K562 (cell line): ENCODE results near the gene MSH3. TPM values are rescaled to one million over a fixed set of nuclear protein-coding genes. Genes with fewer than 3 reads are reported as not detected.

ENCODE experiments used
- ATAC-seq: fragments of 200-7000 bp; cut with Tn5 transposase; 3 replicates; pipeline ENCODE4 v1.9.1; 2020; ENCODE audit warnings: moderate library complexity
- BruUV-seq: library from RNA; stranded (reverse); fragments of 400-500 nt; replicated peaks from 2 replicates; lab custom pipeline; 2021; lab: Mats Ljungman, UMichigan
- CTCF ChIA-PET: fragments of 300-600 bp; formaldehyde crosslinking; extraction: SDS; loops from one replicate; lab custom pipeline; 2021; ENCODE audit warnings: low intra/inter-chr PET ratio; lab: Yijun Ruan, JAX
- POLR2A ChIA-PET: fragments of 300-600, 350-650 bp; sonication (Branson Sonifier 250); formaldehyde crosslinking; extraction: SDS; loops from one replicate; lab custom pipeline; 2021; ENCODE audit warnings: antibody characterized with exemption, inconsistent platforms; lab: Yijun Ruan, JAX
- DNase-seq, 4 experiments: peaks; one replicate each; pipeline versions ENCODE4 v3.0.0 to v3.0.0-alpha.2; 2011 to 2018; ENCODE audit warnings: low spot score in 3 of 4, mixed read lengths in 3 of 4; ENCODE audit errors: extremely low read depth in 1 of 4
- FAIRE-seq: peaks from 2 replicates; lab custom pipeline; 2011; peaks lifted over from hg19 to GRCh38; lab: Jason Lieb, UNC
- H2AFZ ChIP-seq: 2 replicates; pipeline ENCODE4 v1.6.0; 2011; ENCODE audit warnings: low read depth, low read length, control low read depth, inconsistent platforms
- H3K27ac ChIP-seq: fragments of 200-600 bp; 3 replicates; pipeline ENCODE4 v1.8.0; 2011; ENCODE audit warnings: low read depth, mild to moderate bottlenecking, control low read depth, inconsistent platforms, low read length, moderate library complexity, mixed read lengths; ENCODE audit errors: extremely low read depth
- H3K27me3 ChIP-seq, 2 experiments: fragments of 300-600 bp in 1 of 2; 2 replicates in 1 of 2; 3 replicates in 1 of 2; pipeline versions ENCODE4 v1.6.0 to v1.8.0; 2011; ENCODE audit warnings: inconsistent platforms in 2 of 2, low read length in 2 of 2, mild to moderate bottlenecking in 1 of 2, mixed read lengths in 1 of 2, moderate library complexity in 1 of 2; ENCODE audit not compliant: control insufficient read depth in 2 of 2, insufficient read depth in 2 of 2
- H3K36me3 ChIP-seq: fragments of 300-600 bp; 3 replicates; pipeline ENCODE4 v1.8.0; 2011; ENCODE audit warnings: mild to moderate bottlenecking, low read length, inconsistent platforms; ENCODE audit not compliant: control insufficient read depth, insufficient read depth
- H3K4me1 ChIP-seq, 2 experiments: fragments of 200-600 bp in 1 of 2; replicated peaks in 1 of 2; 2 replicates in 1 of 2; 3 replicates in 1 of 2; pipeline versions ENCODE4 v1.5.1 to v1.8.0; 2011; ENCODE audit warnings: inconsistent platforms in 2 of 2, low read length in 2 of 2, mild to moderate bottlenecking in 1 of 2, mixed read lengths in 1 of 2, moderate library complexity in 1 of 2; ENCODE audit not compliant: control insufficient read depth in 2 of 2, insufficient read depth in 2 of 2
- H3K4me2 ChIP-seq: 2 replicates; pipeline ENCODE4 v1.6.1; 2011; ENCODE audit warnings: low read length, control low read depth, inconsistent platforms, mixed read lengths; ENCODE audit not compliant: insufficient read depth
- H3K4me3 ChIP-seq: fragments of 200-600 bp; sonication (generic), shearing (Covaris generic); 2 replicates; pipeline ENCODE4 v1.5.1; 2016; ENCODE audit warnings: control low read depth, inconsistent platforms
- H3K79me2 ChIP-seq: fragments of 200-600 bp; 3 replicates; pipeline ENCODE4 v1.8.0; 2011; ENCODE audit warnings: low read length, inconsistent platforms; ENCODE audit not compliant: control insufficient read depth, insufficient read depth
- H3K9ac ChIP-seq, 2 experiments: 2 replicates each; pipeline versions ENCODE4 v1.6.0 to v1.6.1; 2011; ENCODE audit warnings: low read depth in 2 of 2, low read length in 2 of 2, control low read depth in 1 of 2, inconsistent platforms in 1 of 2, mild to moderate bottlenecking in 1 of 2, mixed read lengths in 1 of 2; ENCODE audit not compliant: insufficient read depth in 1 of 2
- H3K9me1 ChIP-seq: one replicate; pipeline ENCODE4 v1.6.0; 2011; ENCODE audit warnings: inconsistent platforms, mild to moderate bottlenecking, low read length, moderate library complexity; ENCODE audit not compliant: control insufficient read depth, insufficient read depth
- H3K9me3 ChIP-seq: replicated peaks from 2 replicates; pipeline ENCODE4 v1.5.1; 2011; ENCODE audit warnings: low read depth, low read length, inconsistent platforms; ENCODE audit not compliant: control insufficient read depth, insufficient read depth
- H4K20me1 ChIP-seq: replicated peaks from 2 replicates; pipeline ENCODE4 v1.6.1; 2011; ENCODE audit warnings: low read length, inconsistent platforms, mixed read lengths; ENCODE audit not compliant: control insufficient read depth, insufficient read depth
- MAFK ChIP-seq: IDR thresholded peaks from 2 replicates; pipeline ENCODE4 v1.6.1; 2011; ENCODE audit warnings: low read length, improper control_type of control experiment
- RB1 ChIP-seq: fragments of 450-650 bp; IDR thresholded peaks from 2 replicates; pipeline ENCODE4 v1.6.1; 2017; ENCODE audit warnings: low read depth, mild to moderate bottlenecking
- RBFOX2 ChIP-seq: fragments of 200-400 bp; formaldehyde crosslinking; IDR thresholded peaks from 2 replicates; pipeline ENCODE4 v1.6.1; 2017; ENCODE audit warnings: low read depth, mild to moderate bottlenecking, low read length, moderate library complexity
- SAP30 ChIP-seq: fragments of 200-600 bp; sonication (generic); IDR thresholded peaks from 2 replicates; pipeline ENCODE4 v1.6.1; 2012; ENCODE audit warnings: borderline replicate concordance, low read depth, mild to moderate bottlenecking, moderate library complexity, low read length, control low read depth, inconsistent platforms; ENCODE audit not compliant: insufficient read depth, poor library complexity, severe bottlenecking
- ZNF175 ChIP-seq: fragments of 200-800 bp; sonication (Bioruptor generic); IDR thresholded peaks from 2 replicates; pipeline ENCODE4 v1.6.1; 2016; ENCODE audit warnings: low read depth, mild to moderate bottlenecking, missing genetic modification characterization, missing compliant biosample characterization
- ZNF655 ChIP-seq: fragments of 250-450 bp; sonication (Bioruptor Pico); IDR thresholded peaks from 2 replicates; pipeline ENCODE4 v1.5.0; 2021
- WGBS: fragments of 100-300 bp; shearing (Covaris generic); methylation state at CpG from one replicate; pipeline ENCODE4 v1.1.6; 2016; ENCODE audit warnings: low coverage, mixed read lengths; ENCODE audit not compliant: insufficient coverage; ENCODE audit errors: missing lambda C conversion rate; 5-methylcytosine and 5-hydroxymethylcytosine counted together
- in situ Hi-C: fragments of 300-500 bp; cut with MboI; formaldehyde crosslinking; loops from 4 replicates; pipeline ENCODE4 v1.15.0; 2018; ENCODE audit warnings: inconsistent platforms, mixed read lengths
- intact Hi-C: fragments of 100-400 bp; cut with micrococcal nuclease; formaldehyde crosslinking; loops from 2 replicates; pipeline ENCODE4 v1.14.2; 2022
- polyA plus RNA-seq, 8 experiments: library from polyadenylated mRNA; depleted of rRNA in 4 of 8; stranded (reverse) in 5 of 8; unstranded in 3 of 8; fragments of >200 nt; fragmentation: Nextera tagmentation in 2 of 8; fragmentation: Illumina TruSeq in 1 of 8; extraction: Ambion mirVana in 2 of 8; extraction: Trizol in 1 of 8; gene quantifications; 2 replicates each; pipeline versions ENCODE4 v1.2.1 to v1.2.3, GENCODE V29; 2011 to 2014; ENCODE audit warnings: inconsistent platforms in 1 of 8, missing spikeins in 1 of 8
- total RNA-seq, 7 experiments: library from RNA; depleted of rRNA in 6 of 7; stranded (reverse); fragments of >200 nt in 6 of 7; fragmentation: Illumina TruSeq in 2 of 7; extraction: Trizol in 2 of 7; gene quantifications; 2 replicates each; pipeline versions ENCODE4 v1.2.1 to v1.2.3, GENCODE V29; 2011 to 2021; ENCODE audit warnings: low replicate concordance in 1 of 7

The MSH3 gene
- total and polyA plus RNA-seq, 9 of the 15 experiments (the other 6 are each of a cell fraction or from before 2014, with no cell fraction given): 3.9 to 17.2 (median 13.2) TPM

GRCh38 chr5:80705216-80705769, 50.8 kb downstream of the MSH3 start:
- Histone ChIP-seq H3K9me1 (no peaks in the 10 kb centered on the region), H3K36me3 (peaks cover 18% of the 10 kb centered on the region), H3K9me3 (no peaks in the 10 kb centered on the region), H3K4me2 (no peak overlapping the region), H3K9ac (no peak overlapping the region), H3K4me3 (no peak overlapping the region), H3K79me2 (no peaks in the 10 kb centered on the region), H3K27ac (no peak overlapping the region), H4K20me1 (no peaks in the 10 kb centered on the region), H3K4me1 (peaks cover 0 to 7% of the 10 kb centered on the region in 2 experiments; a peak in 2 of 5 replicates), H2AFZ (no peak overlapping the region), H3K27me3 (no peaks in the 10 kb centered on the region)
- WGBS: 90% methylated on average over 5 of the region's 6 CpGs
- TF ChIP-seq SAP30: no peak
- BruUV-seq: no TSS peak
- FAIRE-seq (no peak), ATAC-seq (no peak), DNase-seq (no peak)
- intact Hi-C loops: no loop called here
- POLR2A ChIA-PET: interaction anchor here (0.8 kb wide), 1 partner anchor 11 kb away, joined by 3 read pairs; no protein-coding TSS in a partner anchor
- CTCF ChIA-PET: no interaction called here
- in situ Hi-C loops: no loop called here

- BruUV-seq: no TSS peak
- Histone ChIP-seq H3K4me1 (peaks cover 0 to 7% of the 10 kb centered on the region in 2 experiments; a peak in 2 of 5 replicates), H3K9me3 (no peaks in the 10 kb centered on the region), H3K79me2 (no peaks in the 10 kb centered on the region), H3K27ac (no peak overlapping the region), H3K4me3 (no peak overlapping the region), H3K9me1 (no peaks in the 10 kb centered on the region), H2AFZ (no peak overlapping the region), H3K27me3 (no peaks in the 10 kb centered on the region), H3K4me2 (no peak overlapping the region), H3K36me3 (peaks cover 18% of the 10 kb centered on the region), H4K20me1 (no peaks in the 10 kb centered on the region)
- ChIA-PET CTCF (no interaction called here), POLR2A (interaction anchor here (0.8 kb wide), 1 partner anchor 11 kb away, joined by 3 read pairs; no protein-coding TSS in a partner anchor)
- FAIRE-seq (no peak), DNase-seq (no peak)
- WGBS: 89% methylated on average over 4 of the region's 4 CpGs
- intact Hi-C loops (no loop called here), in situ Hi-C loops (no loop called here)
- TF ChIP-seq RBFOX2: no peak
- TF ChIP-seq ZNF655 (CRISPR knock-in tag): no peak
- TF ChIP-seq RB1: no peak
- TF ChIP-seq MAFK: no peak
- TF ChIP-seq ZNF175: no peak
- TF ChIP-seq, all 486 proteins: peak for 0
- ATAC-seq: no peak
- no peak overlapping the region for H3K9ac ChIP-seq
Measured at GRCh38 chr5:80705801-80706200, 51.3 kb downstream of the MSH3 start.
